C1 segment of cervical spinal cord (tissue), 14 donors: ENCODE measurements around the gene AVPR2.

Source experiments
- DNase-seq, 14 donors: peaks; one replicate each; lab custom pipeline; 2025; lab: John Stamatoyannopoulos, UW

The AVPR2 gene

DNA sequence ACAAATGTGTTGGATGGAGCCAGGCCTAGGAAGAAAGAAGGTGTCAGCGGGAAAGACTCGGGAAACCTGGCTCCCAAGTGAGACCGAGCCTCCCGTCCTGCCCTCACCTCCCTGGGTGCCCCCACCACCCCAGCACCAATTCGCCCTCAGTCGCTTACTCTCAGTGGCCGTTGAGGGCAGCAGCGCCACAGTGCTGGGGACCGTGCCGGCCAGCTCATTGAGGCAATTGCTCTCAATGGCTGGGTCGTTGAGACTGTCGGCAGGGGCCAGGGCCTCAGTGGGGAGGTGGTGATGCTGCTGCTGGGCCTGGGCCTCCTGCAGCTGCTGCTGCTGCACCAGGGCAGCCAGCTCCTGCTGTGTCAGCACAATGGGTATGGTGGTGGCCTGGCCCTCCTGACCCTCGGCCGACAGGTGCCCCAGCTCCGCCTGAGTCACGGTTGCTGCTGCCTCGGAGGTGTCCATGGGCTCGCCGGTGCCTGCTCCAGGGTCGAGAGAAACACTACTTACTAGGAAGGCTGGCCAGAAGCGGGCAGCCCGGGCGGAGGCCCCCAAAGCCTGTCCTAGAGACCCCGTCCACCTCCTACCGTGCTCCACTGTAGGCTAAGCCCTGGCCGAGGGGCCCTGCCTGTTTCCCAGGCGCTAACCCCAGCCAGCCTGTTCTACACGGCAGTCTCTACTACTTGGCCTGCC is 47.4 kb downstream of the AVPR2 start:
- no peak for DNase-seq

DNA sequence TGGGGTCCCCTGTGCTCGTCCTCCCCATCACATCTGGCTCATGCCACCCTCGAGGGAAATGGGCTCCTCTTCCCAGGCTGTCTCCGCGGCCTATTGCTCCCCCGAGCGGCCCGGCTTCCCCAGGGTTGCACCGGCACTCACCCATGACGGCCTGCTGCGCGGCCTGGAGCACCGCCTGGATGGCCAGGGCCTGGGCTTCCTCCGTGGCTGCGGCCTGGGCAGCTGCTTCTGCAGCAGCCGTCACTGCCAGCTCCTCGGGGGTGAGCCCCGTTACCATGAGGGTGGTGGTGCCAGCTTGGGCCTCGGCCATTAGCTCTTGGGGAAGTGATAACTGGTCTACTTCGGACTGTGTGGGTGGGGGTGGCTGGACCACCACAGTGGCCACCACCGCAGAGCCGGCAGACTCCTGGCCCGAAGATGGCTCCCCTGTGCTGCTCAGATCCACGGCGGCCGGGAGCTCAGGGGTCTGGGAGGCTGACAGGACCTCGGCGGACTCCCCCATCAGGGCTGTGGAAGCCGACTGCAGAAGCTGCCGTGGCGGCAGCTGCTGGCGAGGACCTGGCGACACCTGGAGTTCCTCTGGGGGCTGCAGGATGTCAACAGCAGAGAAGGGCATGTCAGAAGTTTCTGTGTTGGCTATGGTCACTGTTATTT is 48.0 kb downstream of the AVPR2 start:
- DNase-seq, result no peak

DNA sequence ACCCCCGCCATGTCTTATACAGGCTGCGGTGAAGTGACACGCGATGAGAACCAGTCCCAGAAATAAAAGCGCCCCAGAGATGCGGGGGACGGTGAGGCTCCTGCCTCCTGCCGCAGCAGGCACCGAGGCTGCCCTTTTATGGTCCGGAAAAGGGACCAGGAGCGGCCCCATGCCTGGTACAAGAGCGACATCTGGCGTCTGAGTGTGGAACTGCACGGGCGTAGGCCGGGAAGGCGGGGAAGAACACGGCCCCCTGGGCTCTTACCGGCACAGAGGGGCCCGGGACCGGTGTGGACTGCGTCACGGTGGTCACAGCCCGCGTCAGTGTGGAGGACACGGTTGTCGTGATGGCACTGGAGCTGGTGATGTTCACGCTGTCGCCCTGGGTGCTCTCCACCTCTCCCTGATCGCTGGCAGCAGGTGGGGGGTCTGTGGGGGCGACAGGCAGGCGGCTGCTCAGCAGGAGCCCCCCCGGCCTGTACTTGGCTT is 48.9 kb downstream of the AVPR2 start:
- DNase-seq, result peak in 10 of 14 donors; percentile 24 to 61 (median 40)

DNA sequence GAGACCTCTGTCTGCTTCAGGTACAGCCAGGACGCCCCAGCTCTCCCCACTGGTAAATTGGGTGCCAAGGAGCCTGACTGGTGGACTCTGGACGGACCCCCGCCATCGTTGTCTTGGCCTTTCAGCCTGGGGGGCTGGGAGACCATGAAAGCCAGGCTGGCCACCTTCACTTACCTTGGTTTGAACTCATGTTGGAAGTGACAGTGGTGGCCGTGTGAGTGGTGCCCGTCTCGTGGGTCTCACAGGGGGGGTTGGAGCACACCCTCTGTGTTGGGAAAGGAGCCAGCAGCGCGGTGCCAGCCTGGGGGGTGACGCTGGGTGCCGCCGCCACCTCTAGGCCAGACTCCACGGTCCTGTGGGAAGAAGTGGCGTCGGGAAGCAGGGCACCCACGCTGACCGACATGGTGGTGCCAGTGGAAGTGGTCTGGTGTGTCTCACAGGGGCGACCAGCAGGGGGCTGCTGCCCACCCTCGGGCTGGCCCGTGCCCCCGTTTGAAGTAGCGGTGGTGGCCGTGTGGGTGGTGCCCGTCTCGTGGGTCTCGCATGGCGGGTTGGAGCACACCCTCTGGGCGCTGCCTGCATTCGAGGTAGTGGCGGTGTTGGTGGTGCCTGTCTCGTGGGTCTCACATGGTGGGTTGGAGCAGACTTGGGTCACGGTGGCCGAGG is 49.6 kb downstream of the AVPR2 start:
- no peak for DNase-seq

DNA sequence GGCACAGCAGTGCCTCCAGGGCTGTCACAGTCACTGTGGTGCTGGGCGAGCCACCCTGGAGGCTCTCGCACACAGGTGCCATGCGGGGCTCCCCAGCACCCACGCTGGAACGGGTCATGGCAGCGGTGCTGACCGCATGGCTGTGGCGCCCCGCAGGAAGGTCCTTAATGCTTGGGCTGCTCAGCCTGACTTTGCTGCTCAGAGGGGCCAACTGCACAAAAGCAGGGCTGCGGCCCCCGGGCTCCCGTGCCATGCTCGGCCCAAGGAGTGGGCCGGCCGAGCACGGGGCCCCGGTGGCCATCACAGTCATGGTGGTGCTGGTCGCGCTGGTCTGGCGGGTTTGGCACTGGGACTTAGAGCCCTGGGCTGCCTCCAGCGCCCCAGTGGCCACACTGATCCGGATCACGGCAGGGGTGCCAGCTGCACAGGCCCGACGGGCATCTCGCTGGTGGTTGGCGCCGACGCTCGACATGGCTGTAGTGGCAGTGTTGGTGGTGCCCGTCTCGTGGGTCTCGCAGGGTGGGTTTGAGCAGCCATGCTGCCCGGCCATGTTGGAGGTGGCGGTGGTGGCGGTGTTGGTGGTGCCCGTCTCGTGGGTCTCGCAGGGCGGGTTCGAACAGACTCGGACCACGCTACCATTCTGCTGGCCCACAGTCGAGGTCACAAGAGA is 50.2 kb downstream of the AVPR2 start:
- DNase-seq, result no peak

DNA sequence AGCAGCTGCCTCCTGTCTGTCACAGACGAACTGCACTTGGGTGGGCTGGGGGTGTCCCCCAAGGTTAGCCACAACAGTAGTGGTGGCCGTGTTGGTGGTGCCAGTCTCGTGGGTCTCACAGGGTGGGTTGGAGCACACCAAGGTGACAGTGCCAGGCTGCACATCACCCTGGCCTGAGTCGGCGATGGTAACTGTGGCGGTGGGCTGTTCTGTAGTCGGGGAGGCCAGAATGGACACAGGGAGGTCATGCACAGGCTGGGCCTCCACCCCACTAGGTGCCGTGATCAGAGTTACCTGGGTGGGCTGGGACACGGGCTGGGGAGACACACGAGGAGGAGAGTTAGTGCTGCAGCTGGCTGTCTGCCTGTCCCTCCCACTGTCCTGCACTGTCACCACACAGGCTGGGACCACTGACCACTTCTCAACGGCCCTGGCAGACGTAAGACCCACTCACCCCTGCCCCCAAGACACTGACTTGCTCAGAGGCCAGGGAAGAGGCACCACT is 50.8 kb downstream of the AVPR2 start:
- DNase-seq, result no peak

DNA sequence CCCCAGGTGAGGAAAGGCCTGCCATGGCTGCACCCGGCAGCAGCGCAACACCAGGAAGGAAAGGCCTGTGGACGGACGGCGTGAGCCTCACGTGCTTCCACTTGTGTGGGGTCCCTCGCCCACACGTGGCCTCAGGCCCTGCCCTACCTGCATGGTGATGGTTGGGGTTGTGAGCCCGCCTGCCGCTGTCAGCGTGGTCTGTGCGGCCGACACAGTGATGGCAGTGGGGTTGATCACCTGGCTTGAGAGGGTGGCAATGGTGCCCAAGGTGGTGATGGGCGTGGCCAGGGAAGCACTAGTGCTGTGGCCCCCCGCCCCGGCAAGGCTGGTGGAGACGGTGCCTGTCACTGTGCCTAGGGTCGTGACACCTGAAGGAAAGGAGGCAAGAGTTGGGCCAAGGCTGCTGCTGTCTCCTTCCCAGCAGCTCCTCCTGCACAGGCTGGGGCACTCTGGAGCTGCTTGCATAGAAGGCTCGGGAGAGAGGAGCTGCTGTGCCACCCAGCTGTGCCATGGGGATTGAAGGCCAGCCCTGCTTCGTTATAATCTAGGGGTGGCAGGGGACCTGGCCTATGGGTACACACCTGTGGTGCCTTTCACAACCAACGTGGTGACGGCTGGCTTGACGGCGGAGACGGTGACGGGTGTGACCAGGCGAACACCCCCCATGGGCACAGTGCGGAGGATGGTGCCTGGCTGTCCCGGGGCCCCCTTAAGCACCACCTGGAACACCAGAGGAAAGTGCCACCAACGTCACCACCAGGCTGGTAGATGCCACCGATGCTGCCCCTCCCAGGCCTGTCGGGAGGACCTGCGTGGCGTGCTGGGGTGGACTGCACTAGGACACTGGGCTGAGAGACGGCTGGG is 51.8 kb downstream of the AVPR2 start:
- no peak for DNase-seq
